Fibroblast of gingiva (primary cell): Measurements from ENCODE around the gene CCR3.

Experiments
- DNase-seq: peaks from one replicate; pipeline ENCODE4 v3.0.0-alpha.2; 2011; ENCODE audit warnings: low read depth

The CCR3 gene

GRCh38 chr3:46298871-46299607 is 56.8 kb downstream of the CCR3 start:
- DNase-seq: no peak

- DNase-seq: no peak
Measured at GRCh38 chr3:46299608-46300460, 57.6 kb downstream of the CCR3 start.

GRCh38 chr3:46300461-46300789 is 58.2 kb downstream of the CCR3 start:
- no peak for DNase-seq

GRCh38 chr3:46301122-46301835 is 59.0 kb downstream of the CCR3 start:
- no peak for DNase-seq

GRCh38 chr3:46303240-46303639 is 61.0 kb downstream of the CCR3 start:
- DNase-seq: no peak

- DNase-seq: no peak
Measured at GRCh38 chr3:46304739-46305138, 62.5 kb downstream of the CCR3 start.

- peak; percentile 42 for DNase-seq
Measured at GRCh38 chr3:46312991-46313390, 70.7 kb downstream of the CCR3 start.

GRCh38 chr3:46314517-46314916 is 72.3 kb downstream of the CCR3 start:
- DNase-seq: no peak

- DNase-seq: no peak
Measured at GRCh38 chr3:46316206-46316605, 73.9 kb downstream of the CCR3 start.
